ENCODE measurements around the gene DGKB. TPM values are rescaled to one million over a fixed set of nuclear protein-coding genes. Genes with fewer than 3 reads are reported as not detected.

The DGKB gene
- total RNA-seq, 1 donor from 2014 or later = 0.72 TPM

- H3K4me3 Mint-ChIP-seq = no peak overlapping the region
- H3K4me1 Mint-ChIP-seq = peaks cover 7% of the 10 kb centered on the region
- DNase-seq (ENCODE audit: low read depth, low spot score) = no peak
- no peaks in the 10 kb centered on the region for H3K9me3 Mint-ChIP-seq
- no peaks in the 10 kb centered on the region for H3K36me3 Mint-ChIP-seq (ENCODE audit: low read depth)
- no peak overlapping the region for H3K27ac Mint-ChIP-seq (ENCODE audit: unreplicated experiment)
- TF ChIP-seq CTCF (conservative IDR thresholded peaks at IDR 0.05) = no peak
- H3K27me3 Mint-ChIP-seq (ENCODE audit: low read depth) = no peaks in the 10 kb centered on the region
These were observed 211.5 kb downstream of the DGKB start for GRCh38 chr7:14691034-14691433.

- no peak overlapping the region for H3K4me3 Mint-ChIP-seq
- no peak for TF ChIP-seq CTCF (conservative IDR thresholded peaks at IDR 0.05)
- no peaks in the 10 kb centered on the region for H3K36me3 Mint-ChIP-seq (ENCODE audit: low read depth)
- no peak for DNase-seq (ENCODE audit: low read depth, low spot score)
- no peaks in the 10 kb centered on the region for H3K27me3 Mint-ChIP-seq (ENCODE audit: low read depth)
- no peaks in the 10 kb centered on the region for H3K9me3 Mint-ChIP-seq
- H3K27ac Mint-ChIP-seq (ENCODE audit: unreplicated experiment) = no peak overlapping the region
- H3K4me1 Mint-ChIP-seq = peaks cover 7% of the 10 kb centered on the region
These were observed 212.1 kb downstream of the DGKB start for GRCh38 chr7:14690486-14690885.

- no peak overlapping the region for H3K4me3 Mint-ChIP-seq
- no peak for TF ChIP-seq CTCF (conservative IDR thresholded peaks at IDR 0.05)
- peak overlapping the region; percentile 27 for H3K27ac Mint-ChIP-seq (ENCODE audit: unreplicated experiment)
- H3K27me3 Mint-ChIP-seq (ENCODE audit: low read depth) = no peaks in the 10 kb centered on the region
- peaks cover 7% of the 10 kb centered on the region for H3K4me1 Mint-ChIP-seq
- DNase-seq (ENCODE audit: low read depth, low spot score) = no peak
- H3K36me3 Mint-ChIP-seq (ENCODE audit: low read depth) = no peaks in the 10 kb centered on the region
- H3K9me3 Mint-ChIP-seq = no peaks in the 10 kb centered on the region
These were observed 212.5 kb downstream of the DGKB start for GRCh38 chr7:14690075-14690474.

- Mint-ChIP-seq H3K27ac (ENCODE audit: unreplicated experiment) (no peak overlapping the region), H3K9me3 (no peaks in the 10 kb centered on the region), H3K4me1 (peaks cover 7% of the 10 kb centered on the region), H3K27me3 (ENCODE audit: low read depth) (no peaks in the 10 kb centered on the region), H3K36me3 (ENCODE audit: low read depth) (no peaks in the 10 kb centered on the region), H3K4me3 (no peak overlapping the region)
- TF ChIP-seq CTCF (conservative IDR thresholded peaks at IDR 0.05) = no peak
- DNase-seq (ENCODE audit: low read depth, low spot score) = no peak
These were observed 214.3 kb downstream of the DGKB start for GRCh38 chr7:14688208-14688607.

- Mint-ChIP-seq H3K4me1 (peaks cover 7% of the 10 kb centered on the region), H3K27ac (ENCODE audit: unreplicated experiment) (no peak overlapping the region)
These were observed 214.8 kb downstream of the DGKB start for GRCh38 chr7:14687777-14688176.

More at GRCh38 chr7:14687777-14688176, 214.8 kb downstream of the DGKB start:
- Mint-ChIP-seq H3K9me3 (no peaks in the 10 kb centered on the region), H3K36me3 (ENCODE audit: low read depth) (no peaks in the 10 kb centered on the region), H3K4me3 (no peak overlapping the region), H3K27me3 (ENCODE audit: low read depth) (no peaks in the 10 kb centered on the region)
- DNase-seq (ENCODE audit: low read depth, low spot score) = no peak
- TF ChIP-seq CTCF (conservative IDR thresholded peaks at IDR 0.05) = no peak

Data from neural crest cell (in vitro differentiated cells).